HG03135 (cell line): ENCODE results near the gene NPHP4.
"Not testable (repeated sequence)": the region's sequence is repeated elsewhere in the genome, so short reads cannot be mapped to it uniquely, and the experiment has no call there.

ENCODE experiments used
- ATAC-seq: cut with Tn5 transposase; IDR thresholded peaks from one replicate; pipeline ENCODE4 v1.9.1; 2021; ENCODE audit warnings: mild to moderate bottlenecking, moderate library complexity; ENCODE audit not compliant: unreplicated experiment

NPHP4 gene

GRCh38 chr1:6024376-6024775 lies 32.2 kb upstream of the NPHP4 start:
- ATAC-seq = no peak

GRCh38 chr1:6023346-6023745 lies 31.1 kb upstream of the NPHP4 start:
- no peak for ATAC-seq

- ATAC-seq = no peak
Observed at GRCh38 chr1:6022193-6022592, 30.0 kb upstream of the NPHP4 start.

GRCh38 chr1:6019166-6019845 lies 27.1 kb upstream of the NPHP4 start:
- ATAC-seq = no peak

- ATAC-seq = not testable (repeated sequence)
Observed at GRCh38 chr1:6017654-6018053, 25.4 kb upstream of the NPHP4 start.

- ATAC-seq = no peak
Observed at GRCh38 chr1:6016191-6016865, 24.1 kb upstream of the NPHP4 start.

GRCh38 chr1:6014130-6014999 lies 22.1 kb upstream of the NPHP4 start:
- no peak for ATAC-seq

GRCh38 chr1:6013491-6013890 lies 21.3 kb upstream of the NPHP4 start:
- ATAC-seq = no peak

GRCh38 chr1:6012529-6013318 lies 20.5 kb upstream of the NPHP4 start:
- no peak for ATAC-seq

- no peak for ATAC-seq
Observed at GRCh38 chr1:6011946-6012258, 19.7 kb upstream of the NPHP4 start.

GRCh38 chr1:6011161-6011945 lies 19.1 kb upstream of the NPHP4 start:
- ATAC-seq = no peak

- ATAC-seq = no peak
Observed at GRCh38 chr1:6010554-6010953, 18.3 kb upstream of the NPHP4 start.

- ATAC-seq = no peak
Observed at GRCh38 chr1:6009120-6010040, 17.2 kb upstream of the NPHP4 start.

GRCh38 chr1:6008696-6009095 lies 16.5 kb upstream of the NPHP4 start:
- ATAC-seq = no peak

GRCh38 chr1:6008084-6008415 lies 15.8 kb upstream of the NPHP4 start:
- ATAC-seq = no peak

GRCh38 chr1:6007318-6008083 lies 15.3 kb upstream of the NPHP4 start:
- no peak for ATAC-seq

GRCh38 chr1:6006882-6007281 lies 14.7 kb upstream of the NPHP4 start:
- no peak for ATAC-seq

GRCh38 chr1:6005276-6005917 lies 13.2 kb upstream of the NPHP4 start:
- ATAC-seq = no peak
